GM12801 (cell line): Measurements from ENCODE around the gene COX4I2.

Experiments
- CTCF ChIP-seq: IDR thresholded peaks from one replicate; pipeline ENCODE4 v1.5.1; 2011; ENCODE audit warnings: control low read depth; ENCODE audit not compliant: insufficient read length; ENCODE audit errors: extremely low read depth

The COX4I2 gene

GRCh38 chr20:31667315-31668285 lies 29.9 kb downstream of the COX4I2 start:
- no peak for TF ChIP-seq CTCF

GRCh38 chr20:31669876-31670275 lies 32.2 kb downstream of the COX4I2 start:
- TF ChIP-seq CTCF = no peak

- no peak for TF ChIP-seq CTCF
Measured at GRCh38 chr20:31670371-31671228, 32.9 kb downstream of the COX4I2 start.

GRCh38 chr20:31671324-31671723 lies 33.6 kb downstream of the COX4I2 start:
- no peak for TF ChIP-seq CTCF

- TF ChIP-seq CTCF = no peak
Measured at GRCh38 chr20:31673435-31673834, 35.7 kb downstream of the COX4I2 start.

GRCh38 chr20:31673943-31674463 lies 36.3 kb downstream of the COX4I2 start:
- no peak for TF ChIP-seq CTCF
